GM19395 (cell line): ENCODE results near the gene BBX.
A peak's percentile ranks its signal among the peaks of the same experiment; 100 is the strongest.

Experiments used
- ATAC-seq: cut with Tn5 transposase; IDR thresholded peaks from one replicate; pipeline ENCODE4 v1.9.1; 2021; ENCODE audit warnings: mild to moderate bottlenecking, moderate library complexity; ENCODE audit not compliant: unreplicated experiment

Gene BBX

GRCh38 chr3:107598926-107599771 lies 76.4 kb downstream of the BBX start:
- peak; percentile 96 for ATAC-seq

GRCh38 chr3:107599772-107600145 lies 77.0 kb downstream of the BBX start:
- no peak for ATAC-seq

- ATAC-seq, result no peak
Observed at GRCh38 chr3:107600780-107601179, 78.0 kb downstream of the BBX start.

GRCh38 chr3:107604057-107604822 lies 81.5 kb downstream of the BBX start:
- no peak for ATAC-seq

- ATAC-seq, result no peak
Observed at GRCh38 chr3:107611775-107612469, 89.2 kb downstream of the BBX start.

- ATAC-seq, result no peak
Observed at GRCh38 chr3:107612664-107613084, 89.9 kb downstream of the BBX start.

GRCh38 chr3:107619549-107619948 lies 96.8 kb downstream of the BBX start:
- no peak for ATAC-seq

- no peak for ATAC-seq
Observed at GRCh38 chr3:107620534-107620933, 97.8 kb downstream of the BBX start.

GRCh38 chr3:107621465-107621864 lies 98.7 kb downstream of the BBX start:
- no peak for ATAC-seq

- ATAC-seq, result no peak
Observed at GRCh38 chr3:107627962-107628542, 105.3 kb downstream of the BBX start.

- no peak for ATAC-seq
Observed at GRCh38 chr3:107629566-107629965, 106.8 kb downstream of the BBX start.

- ATAC-seq, result no peak
Observed at GRCh38 chr3:107630779-107631178, 108.0 kb downstream of the BBX start.

- no peak for ATAC-seq
Observed at GRCh38 chr3:107632576-107632975, 109.8 kb downstream of the BBX start.

- ATAC-seq, result peak; percentile 97
Observed at GRCh38 chr3:107633327-107634098, 110.8 kb downstream of the BBX start.

- peak; percentile 62 for ATAC-seq
Observed at GRCh38 chr3:107634099-107634489, 111.3 kb downstream of the BBX start.

GRCh38 chr3:107637416-107638183 lies 114.8 kb downstream of the BBX start:
- ATAC-seq, result no peak

- peak; percentile 47 for ATAC-seq
Observed at GRCh38 chr3:107641572-107642307, 119.0 kb downstream of the BBX start.

GRCh38 chr3:107643038-107643883 lies 120.5 kb downstream of the BBX start:
- peak; percentile 89 for ATAC-seq
